DOHH2 (cell line): ENCODE results near the gene PGM5.

Source experiments
- EZH2phosphoT487 ChIP-seq: fragments of 200-600 bp; sonication (generic); IDR thresholded peaks from 2 replicates; pipeline ENCODE4 v1.6.1; 2017; ENCODE audit warnings: borderline replicate concordance, mild to moderate bottlenecking, antibody characterized with exemption, low read length, moderate library complexity, mixed read lengths
- TF ChIP-seq, protein P1 (sequence below): fragments of 200-600 bp; sonication (generic); IDR thresholded peaks from one replicate; pipeline ENCODE4 v1.5.1; 2014; ENCODE audit warnings: antibody characterized with exemption, mild to moderate bottlenecking, low read depth, low read length; ENCODE audit not compliant: poor library complexity, severe bottlenecking

DNA sequence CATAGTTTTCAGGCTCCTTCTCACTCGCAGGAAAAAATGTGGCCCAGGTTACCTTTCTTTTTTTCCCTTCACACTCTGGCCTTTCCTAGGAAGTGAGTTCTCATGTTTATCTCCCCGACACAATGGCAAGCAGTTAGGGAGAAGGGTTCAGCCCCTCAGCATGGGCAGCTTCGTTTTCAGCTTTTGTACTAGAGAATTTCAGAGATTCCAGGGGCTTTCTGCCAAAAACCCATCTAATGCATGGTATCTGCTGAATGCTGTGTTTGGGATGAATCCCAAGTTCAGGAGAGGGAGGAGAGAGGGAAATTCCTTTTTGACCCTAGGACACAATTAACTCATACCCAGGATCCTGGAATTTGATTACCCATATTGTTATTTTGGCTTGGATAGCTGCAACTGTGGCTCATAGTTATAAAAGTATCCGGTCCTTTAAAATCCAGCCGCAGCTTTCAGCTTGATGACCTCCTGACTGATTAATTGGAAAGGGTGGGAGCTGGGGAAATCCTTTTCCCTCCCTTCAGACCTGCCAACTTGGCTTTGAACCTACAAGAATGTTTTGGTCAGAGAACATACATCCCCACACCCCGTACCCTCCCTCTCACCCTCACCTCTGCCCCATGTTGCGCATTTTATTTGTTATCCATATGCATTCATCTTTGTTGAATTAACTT, 105.8 kb downstream of the PGM5 start:
- TF ChIP-seq, protein P1, sequence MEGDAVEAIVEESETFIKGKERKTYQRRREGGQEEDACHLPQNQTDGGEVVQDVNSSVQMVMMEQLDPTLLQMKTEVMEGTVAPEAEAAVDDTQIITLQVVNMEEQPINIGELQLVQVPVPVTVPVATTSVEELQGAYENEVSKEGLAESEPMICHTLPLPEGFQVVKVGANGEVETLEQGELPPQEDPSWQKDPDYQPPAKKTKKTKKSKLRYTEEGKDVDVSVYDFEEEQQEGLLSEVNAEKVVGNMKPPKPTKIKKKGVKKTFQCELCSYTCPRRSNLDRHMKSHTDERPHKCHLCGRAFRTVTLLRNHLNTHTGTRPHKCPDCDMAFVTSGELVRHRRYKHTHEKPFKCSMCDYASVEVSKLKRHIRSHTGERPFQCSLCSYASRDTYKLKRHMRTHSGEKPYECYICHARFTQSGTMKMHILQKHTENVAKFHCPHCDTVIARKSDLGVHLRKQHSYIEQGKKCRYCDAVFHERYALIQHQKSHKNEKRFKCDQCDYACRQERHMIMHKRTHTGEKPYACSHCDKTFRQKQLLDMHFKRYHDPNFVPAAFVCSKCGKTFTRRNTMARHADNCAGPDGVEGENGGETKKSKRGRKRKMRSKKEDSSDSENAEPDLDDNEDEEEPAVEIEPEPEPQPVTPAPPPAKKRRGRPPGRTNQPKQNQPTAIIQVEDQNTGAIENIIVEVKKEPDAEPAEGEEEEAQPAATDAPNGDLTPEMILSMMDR = no peak
- TF ChIP-seq EZH2phosphoT487 = no peak
